H7 (cell line): ENCODE results near the gene DEGS1. TPM values are rescaled to one million over a fixed set of nuclear protein-coding genes. Genes with fewer than 3 reads are reported as not detected.

Experiments used
- DNase-seq: peaks from one replicate; pipeline ENCODE4 v3.0.0; 2012
- H3K27me3 ChIP-seq: 2 replicates; pipeline ENCODE4 v1.6.0; 2011; ENCODE audit warnings: mild to moderate bottlenecking, low read length; ENCODE audit not compliant: control insufficient read depth, insufficient read depth
- H3K36me3 ChIP-seq: replicated peaks from 2 replicates; pipeline ENCODE4 v1.5.1; 2011; ENCODE audit warnings: low read length; ENCODE audit not compliant: control insufficient read depth, insufficient read depth
- H3K4me3 ChIP-seq: 2 replicates; pipeline ENCODE4 v1.5.1; 2011; ENCODE audit warnings: low read depth, mild to moderate bottlenecking, control low read depth, low read length, moderate library complexity; ENCODE audit not compliant: insufficient read depth
- total RNA-seq: library from RNA; depleted of rRNA; stranded (reverse); fragments of >200 nt; shearing (Covaris generic); gene quantifications from 2 replicates; pipeline ENCODE4 v1.2.3, GENCODE V29; 2014

The DEGS1 gene
- total RNA-seq, 1 experiment from 2014 or later: 68.4 TPM

GRCh38 chr1:224170748-224171478, 12.1 kb upstream of the DEGS1 start:
- peak; percentile 60 for DNase-seq
- Histone ChIP-seq H3K4me3 (no peak overlapping the region), H3K36me3 (no peaks in the 10 kb centered on the region), H3K27me3 (no peaks in the 10 kb centered on the region)

DNA sequence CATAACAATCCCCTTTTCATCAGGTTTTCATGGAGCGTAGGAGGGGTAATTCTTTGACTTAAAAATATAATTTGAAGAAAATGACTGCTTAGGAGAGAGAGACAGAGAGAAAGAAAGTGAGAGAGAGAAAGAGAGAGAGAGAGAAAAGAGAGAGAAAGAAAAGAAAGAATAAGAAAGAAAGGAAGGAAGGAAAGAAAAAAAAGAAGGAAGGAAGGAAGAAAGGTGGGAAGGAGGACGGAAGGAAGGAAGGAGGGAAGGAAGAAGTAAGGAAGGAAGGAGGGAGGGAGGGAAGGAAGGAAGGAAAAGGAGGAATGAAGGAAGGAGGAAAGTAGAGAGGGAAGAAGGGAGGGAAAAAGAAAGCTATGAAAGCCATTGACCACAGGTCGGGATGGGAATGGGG, 10.8 kb upstream of the DEGS1 start:
- no peaks in the 10 kb centered on the region for H3K36me3 ChIP-seq
- H3K27me3 ChIP-seq: no peaks in the 10 kb centered on the region
- H3K4me3 ChIP-seq: no peak overlapping the region
- DNase-seq: no peak

DNA sequence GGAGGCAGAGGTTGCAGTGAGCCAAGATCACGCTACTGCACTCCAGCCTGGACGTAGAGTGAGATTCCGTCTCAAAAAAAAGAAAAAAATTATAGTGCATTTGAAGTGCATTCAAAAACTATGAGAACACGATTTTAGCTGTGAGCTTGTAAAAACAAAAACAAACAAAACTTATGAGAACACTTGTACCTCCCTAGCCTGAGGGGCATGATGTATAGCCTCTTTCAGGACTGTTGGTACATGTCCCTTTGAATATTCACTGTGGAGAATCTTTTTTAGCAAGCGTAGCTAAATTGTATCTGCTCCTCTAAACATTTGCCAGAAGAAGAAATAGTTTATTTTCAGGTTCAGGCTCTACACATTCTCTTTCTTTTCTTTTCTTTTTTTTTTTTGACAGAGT, 9.5 kb upstream of the DEGS1 start:
- Histone ChIP-seq H3K36me3 (no peaks in the 10 kb centered on the region), H3K27me3 (no peaks in the 10 kb centered on the region), H3K4me3 (no peak overlapping the region)
- DNase-seq: no peak

DNA sequence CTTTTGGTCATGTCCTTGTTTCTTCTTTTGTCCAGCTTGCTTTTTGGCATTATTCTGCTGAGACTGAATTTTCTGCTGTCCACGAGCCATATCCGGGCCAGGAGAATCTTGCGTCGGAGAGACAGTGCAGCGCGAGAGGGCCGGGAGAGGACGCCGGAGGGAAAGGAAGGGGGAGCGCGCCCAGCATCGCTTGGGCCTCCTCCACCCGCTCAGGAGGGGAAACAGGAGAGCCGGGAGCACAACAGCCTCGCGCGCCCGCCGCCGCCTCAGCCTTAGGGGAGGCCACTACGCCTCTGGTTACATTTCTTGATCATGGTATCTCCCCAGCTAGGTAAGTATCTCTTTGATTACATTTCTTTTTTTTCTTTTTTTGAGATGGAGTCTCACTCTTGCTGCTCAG, 7.4 kb upstream of the DEGS1 start:
- H3K27me3 ChIP-seq: no peaks in the 10 kb centered on the region
- no peaks in the 10 kb centered on the region for H3K36me3 ChIP-seq
- peak; percentile 77 for DNase-seq
- no peak overlapping the region for H3K4me3 ChIP-seq

- Histone ChIP-seq H3K27me3 (no peaks in the 10 kb centered on the region), H3K4me3 (no peak overlapping the region), H3K36me3 (no peaks in the 10 kb centered on the region)
- no peak for DNase-seq
These were observed 5.6 kb upstream of the DEGS1 start for GRCh38 chr1:224177356-224177999.

DNA sequence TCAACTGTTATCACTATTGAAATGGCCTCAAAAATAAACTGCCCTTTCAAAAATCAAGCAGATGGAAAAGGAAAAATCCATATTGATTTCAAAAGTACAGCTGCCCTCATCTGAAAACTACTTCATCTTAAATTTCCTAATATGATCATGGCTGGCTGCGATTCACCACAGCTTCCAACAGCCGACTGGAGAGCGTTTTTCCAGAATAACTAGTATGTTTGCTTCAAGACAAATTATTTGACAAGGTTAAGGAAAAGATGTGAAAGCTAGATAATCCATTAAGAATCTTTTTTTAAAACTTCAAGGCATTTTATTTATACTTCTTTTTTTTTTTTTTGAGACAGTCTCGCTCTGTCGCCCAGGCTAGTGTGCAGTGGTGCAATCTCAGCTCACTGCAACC, 4.1 kb upstream of the DEGS1 start:
- H3K4me3 ChIP-seq: no peak overlapping the region
- no peak for DNase-seq

GRCh38 chr1:224180783-224181452, 2.1 kb upstream of the DEGS1 start:
- Histone ChIP-seq H3K27me3 (no peaks in the 10 kb centered on the region), H3K4me3 (no peak overlapping the region), H3K36me3 (no peaks in the 10 kb centered on the region)
- no peak for DNase-seq

More for the DNA sequence above, 4.1 kb upstream of the DEGS1 start:
- Histone ChIP-seq H3K36me3 (no peaks in the 10 kb centered on the region), H3K27me3 (no peaks in the 10 kb centered on the region)

DNA sequence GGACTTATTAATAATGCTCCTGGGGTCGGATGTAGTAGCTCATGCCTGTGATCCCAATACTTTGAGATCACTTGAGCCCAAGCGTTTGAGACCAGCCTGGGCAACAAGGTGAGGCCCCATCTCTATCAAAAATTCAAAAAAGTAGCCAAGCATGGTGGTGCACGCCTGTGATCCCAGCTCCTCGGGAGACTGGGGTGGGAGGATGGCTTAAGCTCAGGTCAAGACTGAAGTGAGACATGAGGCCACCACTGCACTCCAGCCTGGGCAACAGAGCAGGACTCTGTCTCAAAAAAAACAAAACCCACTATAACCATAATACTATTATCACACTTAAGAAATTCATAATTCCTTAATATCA, 1.6 kb upstream of the DEGS1 start:
- Histone ChIP-seq H3K4me3 (no peak overlapping the region), H3K27me3 (no peaks in the 10 kb centered on the region), H3K36me3 (no peaks in the 10 kb centered on the region)
- DNase-seq: no peak

GRCh38 chr1:224182057-224182865, 779 bp upstream of the DEGS1 start:
- Histone ChIP-seq H3K4me3 (peak overlapping the region; percentile 94), H3K27me3 (no peaks in the 10 kb centered on the region), H3K36me3 (no peaks in the 10 kb centered on the region)
- peak; percentile 33 for DNase-seq

GRCh38 chr1:224183591-224184312, 712 bp downstream of the DEGS1 start:
- no peaks in the 10 kb centered on the region; the same call in 1 of the 2 replicates for H3K36me3 ChIP-seq
- H3K4me3 ChIP-seq: peak overlapping the region; percentile 94
- DNase-seq: peak; percentile 86
- no peaks in the 10 kb centered on the region for H3K27me3 ChIP-seq

GRCh38 chr1:224185208-224185607, 2.2 kb downstream of the DEGS1 start:
- DNase-seq: no peak
- Histone ChIP-seq H3K4me3 (no peak overlapping the region), H3K27me3 (no peaks in the 10 kb centered on the region), H3K36me3 (no peaks in the 10 kb centered on the region; the same call in none of the 2 replicates)

DNA sequence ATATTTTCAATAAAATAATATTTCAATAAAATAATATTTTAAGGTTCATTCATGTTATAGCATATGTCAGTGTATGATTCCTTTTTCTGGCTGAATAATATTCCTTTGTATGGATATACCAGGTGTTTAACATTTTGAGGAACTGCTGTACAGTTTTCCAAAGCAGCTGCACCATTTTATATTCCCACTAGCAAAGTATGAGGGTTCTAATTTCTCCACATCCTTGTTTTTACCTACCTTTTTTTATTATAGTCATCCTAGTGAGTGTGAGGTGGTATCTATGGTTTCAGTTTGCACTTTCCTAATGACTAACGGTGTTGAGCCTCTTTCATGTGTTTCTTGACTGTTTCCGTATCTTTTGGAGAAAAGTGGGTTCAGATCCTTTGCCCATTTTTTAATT, 5.2 kb downstream of the DEGS1 start:
- no peak for DNase-seq
- Histone ChIP-seq H3K27me3 (no peaks in the 10 kb centered on the region), H3K4me3 (no peak overlapping the region), H3K36me3 (peaks cover under 1% of the 10 kb centered on the region)

- no peak for DNase-seq
- Histone ChIP-seq H3K27me3 (no peaks in the 10 kb centered on the region), H3K36me3 (peaks cover 2% of the 10 kb centered on the region), H3K4me3 (no peak overlapping the region)
These were observed 6.5 kb downstream of the DEGS1 start for GRCh38 chr1:224189561-224189960.
